ENCODE results near the gene BORCS6.
A peak's percentile ranks its signal among the peaks of the same experiment; 100 is the strongest.
"Not testable (repeated sequence)": the region's sequence is repeated elsewhere in the genome, so short reads cannot be mapped to it uniquely, and the experiment has no call there.

The BORCS6 gene

DNA sequence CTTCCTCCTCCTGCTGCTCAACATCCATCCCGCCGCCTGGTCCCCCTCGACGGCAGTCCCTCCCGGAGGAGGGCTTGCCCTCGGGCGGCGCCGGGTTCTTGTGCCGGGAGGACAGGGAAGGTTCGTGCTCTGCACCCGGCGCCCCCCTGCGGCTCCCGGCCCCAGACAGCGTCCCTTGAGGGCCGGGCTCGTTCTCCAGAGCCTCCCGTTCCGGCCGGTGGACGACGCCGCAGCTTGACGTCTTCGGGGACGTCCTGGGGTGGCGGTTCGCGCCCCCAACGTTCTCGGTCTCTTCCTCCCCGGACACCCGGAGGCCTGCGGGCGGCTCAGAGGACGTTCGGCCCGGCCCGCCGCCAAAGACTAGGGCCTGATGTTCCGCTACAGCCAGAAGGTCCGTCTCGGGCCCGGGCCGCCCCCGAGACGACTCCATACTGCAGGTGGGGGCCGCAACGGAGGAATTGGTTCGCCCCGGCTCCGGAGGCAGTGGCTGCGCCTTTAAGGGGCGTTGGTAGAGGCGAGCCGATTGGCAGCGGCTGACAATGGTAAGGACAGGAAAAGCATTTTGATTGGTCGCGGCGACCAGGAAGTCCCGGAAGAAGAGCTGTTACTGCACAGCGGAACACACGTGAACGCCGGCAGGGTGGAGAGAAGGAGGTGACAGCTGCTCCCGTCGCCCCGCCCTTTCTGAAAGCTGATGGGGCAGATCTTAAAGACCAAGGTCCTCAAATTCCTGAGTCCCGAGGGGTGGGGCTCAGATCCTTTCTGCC is at the start of gene BORCS6:
Gene BORCS6, minus strand, starts transcription at position 470 of the 767 bp plus-strand sequence. Its CDS starts 40 bp downstream, at position 430.
- peak; percentile 94 for DNase-seq

DNA sequence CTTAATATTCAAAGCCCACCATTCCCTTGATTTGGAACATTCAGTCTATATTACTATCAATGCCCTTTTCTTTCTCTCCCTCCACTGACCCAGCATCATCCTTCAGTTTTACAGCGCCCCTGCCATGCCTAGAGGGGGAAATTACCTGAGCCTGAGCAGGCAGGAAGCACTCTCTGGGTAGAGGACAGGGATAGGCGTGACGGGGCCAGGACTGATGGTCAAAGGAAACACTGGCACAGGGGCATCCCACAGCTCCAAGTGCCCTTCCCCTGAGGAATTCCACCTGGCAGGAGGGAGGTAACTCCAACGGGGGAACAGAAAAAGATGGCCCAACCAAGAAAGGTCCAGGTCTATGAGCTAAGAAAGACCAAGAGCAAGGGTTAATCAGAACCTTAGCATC is 47.9 kb upstream of the BORCS6 start:
- no peak for DNase-seq

DNA sequence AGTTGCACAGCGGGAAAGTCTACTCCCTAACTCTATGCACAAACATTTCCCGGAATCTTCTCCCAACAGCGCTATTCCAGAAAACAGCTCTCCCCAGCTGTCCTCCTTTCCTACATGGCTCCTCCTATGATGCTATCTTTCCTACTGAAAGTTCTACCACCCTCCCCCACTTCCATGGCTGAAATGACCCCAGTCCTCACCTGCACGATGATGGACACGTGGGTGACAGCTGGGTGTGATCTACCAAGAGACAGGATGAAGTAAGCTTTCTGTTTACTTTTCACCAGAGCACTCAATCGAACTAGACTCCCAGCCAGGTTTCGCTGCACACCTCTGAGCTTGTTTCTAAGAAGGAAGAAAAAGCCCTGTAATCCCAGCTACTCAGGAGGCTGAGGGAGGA is 47.2 kb upstream of the BORCS6 start:
- DNase-seq, result no peak

DNA sequence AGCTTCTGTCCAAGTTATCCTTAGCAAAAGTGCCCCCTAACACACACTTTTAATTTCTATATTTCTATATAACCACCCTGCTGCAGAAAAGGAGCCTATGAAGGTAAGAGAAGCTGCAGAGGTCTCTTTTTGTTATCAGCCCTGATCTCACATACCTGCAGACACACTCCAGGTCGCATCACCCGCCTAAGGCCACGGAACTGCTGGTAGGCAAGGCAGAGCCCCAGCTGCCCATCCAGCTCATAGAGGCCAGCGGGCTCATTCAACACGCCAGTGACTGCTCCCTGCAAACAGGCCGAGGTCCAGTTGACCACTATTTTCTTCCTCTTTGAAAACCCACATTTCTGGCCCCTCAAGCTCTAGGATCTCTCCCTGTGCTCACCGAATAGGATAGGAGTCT is 45.7 kb upstream of the BORCS6 start:
- DNase-seq, result no peak

DNA sequence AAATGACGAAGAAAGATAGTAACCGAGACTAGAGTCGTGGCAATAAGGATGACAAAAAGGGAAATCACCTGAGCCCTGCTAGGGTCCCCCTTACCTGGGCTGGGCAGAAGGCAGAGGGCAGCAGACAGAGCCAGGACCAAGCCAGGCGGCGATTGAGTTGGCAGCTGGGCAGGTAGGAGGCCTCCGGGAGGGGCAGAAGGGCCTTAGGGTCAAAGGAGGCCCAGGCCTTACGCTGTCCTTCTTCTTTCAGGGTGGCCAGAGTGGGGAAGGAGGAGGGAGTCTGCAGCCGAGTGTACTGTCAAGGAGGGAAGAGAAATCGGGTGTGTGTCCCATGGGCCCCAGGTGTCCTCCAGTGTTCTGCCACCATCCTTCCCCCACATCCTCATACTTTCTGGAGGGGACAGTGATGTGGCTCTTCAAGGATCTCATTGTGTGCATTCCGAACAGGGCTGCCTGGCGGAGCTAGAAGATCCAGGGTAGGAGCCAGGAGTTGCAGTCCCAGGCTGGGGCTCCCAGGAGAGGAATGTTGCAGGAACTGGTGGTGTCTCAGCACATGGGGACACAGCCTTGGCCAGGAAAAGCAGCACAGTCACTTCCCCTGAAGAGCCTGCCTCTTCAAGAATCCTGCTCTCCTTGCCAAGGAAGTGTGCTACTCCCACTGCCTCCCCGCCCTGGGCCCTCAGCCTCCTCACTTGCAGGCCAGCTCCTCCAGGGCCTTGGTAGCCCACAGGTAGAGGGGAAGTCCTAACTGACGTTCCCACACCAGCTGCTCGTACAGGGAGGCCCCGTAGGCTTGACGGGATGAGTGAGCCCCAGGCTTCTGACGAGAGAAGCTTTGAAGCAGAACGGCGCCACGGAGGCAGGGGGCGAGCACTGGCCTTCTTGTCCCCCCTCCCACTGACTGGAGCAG is 44.6 kb upstream of the BORCS6 start:
- no peak for DNase-seq

DNA sequence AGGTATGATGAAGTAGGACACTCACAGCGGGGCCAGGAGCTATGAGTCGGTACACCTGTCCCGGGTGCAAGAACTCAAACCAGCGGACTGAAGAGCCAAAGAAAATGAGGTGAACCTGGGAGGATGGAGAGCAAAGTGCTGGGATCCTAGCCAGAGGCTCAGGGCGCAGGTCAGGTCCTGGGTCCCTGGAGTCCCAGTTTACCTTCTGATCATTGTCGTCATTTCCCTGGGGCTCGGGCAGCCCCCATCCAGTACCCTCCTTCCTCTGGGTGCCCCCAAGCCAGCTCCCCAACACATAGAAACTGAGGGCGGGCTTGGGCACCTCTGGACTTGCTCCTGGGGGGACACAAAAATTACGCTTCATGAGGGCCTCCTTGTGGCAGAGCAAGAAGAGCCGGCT is 41.7 kb upstream of the BORCS6 start:
- no peak for DNase-seq

DNA sequence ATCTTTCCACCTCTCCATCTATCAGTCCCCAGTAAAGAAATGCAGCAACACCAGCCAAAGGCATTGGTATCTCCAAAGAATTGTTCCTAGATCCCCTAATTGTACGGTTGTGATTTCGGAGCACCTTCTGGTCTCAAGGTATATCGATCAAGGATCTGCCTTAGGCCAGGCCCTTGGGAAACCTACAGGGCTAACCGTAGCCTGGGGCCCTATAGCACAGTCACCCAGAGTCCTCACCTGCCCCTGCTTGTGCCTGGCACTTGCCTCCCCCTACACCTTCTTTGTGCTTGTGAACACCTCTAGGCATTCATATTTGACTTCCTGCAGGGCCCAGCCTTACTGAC is 37.2 kb upstream of the BORCS6 start:
- no peak for DNase-seq

DNA sequence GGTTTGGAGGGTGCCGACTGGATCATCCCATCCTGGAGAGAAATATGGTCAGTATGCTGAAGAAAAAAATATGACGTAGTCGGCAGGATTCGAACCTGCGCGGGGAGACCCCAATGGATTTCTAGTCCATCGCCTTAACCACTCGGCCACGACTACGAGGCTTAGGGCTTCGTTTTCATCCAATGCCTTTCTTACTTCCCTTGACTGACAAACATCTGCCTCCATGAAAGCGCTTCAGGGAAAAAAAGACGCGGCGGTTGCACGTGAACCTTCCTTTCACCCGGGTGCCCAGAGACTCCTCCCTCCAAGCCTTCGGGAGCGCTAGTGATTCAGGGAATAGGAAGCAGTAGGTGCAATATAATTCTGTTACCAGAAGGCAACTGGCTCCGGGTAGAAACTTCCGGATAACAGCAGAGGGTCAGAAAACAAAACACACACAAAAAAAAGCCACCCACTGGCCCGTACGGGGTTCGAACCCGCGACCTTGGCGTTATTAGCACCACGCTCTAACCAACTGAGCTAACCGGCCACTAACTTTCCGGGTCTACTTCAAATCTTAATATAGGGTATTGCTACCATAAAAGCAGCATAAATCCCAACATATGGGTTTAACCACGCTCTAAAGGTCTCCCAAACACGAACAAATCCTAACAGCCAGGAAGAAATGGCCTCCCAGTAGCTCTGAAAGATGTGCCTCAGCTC is 36.7 kb upstream of the BORCS6 start:
- no peak for DNase-seq

DNA sequence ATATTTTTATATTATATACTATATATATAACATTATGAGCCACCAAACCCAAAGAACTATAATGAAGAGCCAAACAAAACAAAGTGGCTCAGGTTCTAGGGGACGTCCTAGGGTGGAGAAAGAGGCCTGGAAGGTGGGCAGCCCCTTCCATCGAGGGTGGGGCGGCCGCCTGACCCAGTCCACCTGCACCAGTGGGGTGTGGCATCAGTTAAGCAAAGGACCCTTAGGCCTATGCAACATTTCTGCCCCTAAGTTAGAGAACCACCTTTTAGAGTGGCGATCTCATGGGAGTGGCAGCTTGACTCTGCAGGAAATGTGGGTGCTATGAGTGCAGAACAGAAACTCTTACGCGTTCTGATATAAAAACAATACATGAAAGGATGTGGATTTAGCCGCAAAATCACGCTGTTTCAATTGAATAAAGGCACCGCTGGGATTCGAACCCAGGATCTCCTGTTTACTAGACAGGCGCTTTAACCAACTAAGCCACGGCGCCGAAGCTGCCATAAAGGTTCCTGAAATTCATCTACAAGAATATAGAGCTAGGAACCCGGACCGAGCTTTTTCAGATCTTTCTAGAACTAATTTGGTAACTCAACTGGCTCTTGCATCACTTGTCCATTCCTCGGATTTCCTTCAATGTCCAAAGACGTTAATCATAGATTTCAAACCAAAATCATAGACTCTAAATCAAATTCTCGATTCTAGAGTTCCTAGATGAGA is 36.0 kb upstream of the BORCS6 start:
- peak; percentile 71 for DNase-seq

DNA sequence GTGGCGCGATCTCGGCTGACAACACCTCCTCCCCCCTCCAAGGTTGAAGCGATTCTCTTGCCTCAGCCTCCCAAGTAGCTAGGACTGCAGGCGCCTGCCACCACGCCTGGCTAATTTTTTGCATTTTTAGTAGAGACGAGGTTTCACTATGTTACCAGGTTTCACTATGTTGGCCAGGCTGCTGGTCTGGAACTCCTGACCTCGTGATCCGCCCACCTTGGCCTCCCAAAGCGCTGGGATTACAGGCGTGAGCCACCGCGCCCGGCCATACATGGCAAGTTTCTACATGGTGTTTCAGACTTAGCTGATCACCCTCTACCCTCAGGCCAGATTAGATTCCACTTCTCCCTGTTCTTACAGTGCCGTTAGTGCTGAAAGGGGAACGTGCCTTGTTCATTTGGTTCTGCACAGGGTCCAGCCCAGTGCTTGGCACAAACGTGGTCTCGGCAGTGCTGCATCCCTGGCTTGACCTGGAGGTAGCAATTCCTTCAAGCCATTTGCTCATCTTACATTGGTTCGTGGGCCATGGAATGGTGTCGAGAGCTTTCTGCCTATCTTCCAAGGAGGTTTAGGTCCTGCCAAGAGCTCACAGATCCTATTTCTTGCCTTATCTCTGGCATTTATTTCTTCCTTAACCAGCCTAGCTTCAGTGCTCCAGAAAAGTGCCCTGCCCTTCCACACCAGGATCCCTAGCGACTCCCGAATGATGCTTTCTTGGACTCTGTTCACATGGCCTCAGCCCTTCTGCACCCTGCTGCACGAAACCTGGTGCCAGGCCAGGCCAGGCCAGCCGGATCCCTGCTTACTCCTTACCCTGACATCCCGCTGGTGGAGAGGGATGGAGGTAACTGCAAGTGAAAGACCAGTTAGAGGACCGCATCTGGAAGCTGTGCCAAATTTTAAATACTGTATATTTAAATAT is 35.2 kb upstream of the BORCS6 start:
- DNase-seq, result no peak

DNA sequence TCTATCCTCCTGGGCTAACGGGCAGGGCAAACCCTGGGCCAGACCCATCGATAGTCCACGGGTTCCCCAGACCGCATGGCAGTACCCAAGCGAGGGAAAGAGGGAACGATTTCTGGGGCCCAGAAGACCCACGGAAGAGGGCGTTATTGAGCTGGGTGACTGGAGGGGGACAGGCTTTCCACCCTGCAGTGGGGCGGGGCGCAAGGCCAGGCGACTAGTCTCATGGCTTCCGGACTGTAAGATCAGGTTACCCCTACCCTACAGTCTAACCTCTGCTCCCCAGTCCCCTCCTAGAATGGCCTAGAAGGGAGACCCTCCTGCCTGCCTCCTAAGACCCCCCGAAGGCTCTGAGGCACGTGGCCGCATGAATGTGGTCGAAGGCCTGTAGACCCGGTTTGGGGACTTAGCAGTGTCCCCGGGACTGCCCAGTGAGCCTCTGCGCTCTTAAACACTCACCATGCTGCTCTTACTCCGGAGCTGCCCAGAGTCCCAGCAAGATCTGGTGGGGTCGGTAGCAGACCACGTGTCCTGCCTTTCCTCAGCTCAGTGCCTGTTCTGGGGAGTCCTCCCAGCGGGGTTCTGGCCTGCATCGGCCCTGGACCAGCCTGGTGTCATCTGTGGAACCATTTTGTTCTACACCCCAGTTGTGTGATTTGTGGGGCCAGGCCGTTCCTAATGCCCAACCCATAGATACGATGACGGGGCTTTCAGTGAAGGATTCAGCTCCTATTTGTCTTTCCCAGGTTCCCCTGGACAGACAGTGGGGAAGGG is 33.6 kb upstream of the BORCS6 start:
- DNase-seq, result peak; percentile 68

DNA sequence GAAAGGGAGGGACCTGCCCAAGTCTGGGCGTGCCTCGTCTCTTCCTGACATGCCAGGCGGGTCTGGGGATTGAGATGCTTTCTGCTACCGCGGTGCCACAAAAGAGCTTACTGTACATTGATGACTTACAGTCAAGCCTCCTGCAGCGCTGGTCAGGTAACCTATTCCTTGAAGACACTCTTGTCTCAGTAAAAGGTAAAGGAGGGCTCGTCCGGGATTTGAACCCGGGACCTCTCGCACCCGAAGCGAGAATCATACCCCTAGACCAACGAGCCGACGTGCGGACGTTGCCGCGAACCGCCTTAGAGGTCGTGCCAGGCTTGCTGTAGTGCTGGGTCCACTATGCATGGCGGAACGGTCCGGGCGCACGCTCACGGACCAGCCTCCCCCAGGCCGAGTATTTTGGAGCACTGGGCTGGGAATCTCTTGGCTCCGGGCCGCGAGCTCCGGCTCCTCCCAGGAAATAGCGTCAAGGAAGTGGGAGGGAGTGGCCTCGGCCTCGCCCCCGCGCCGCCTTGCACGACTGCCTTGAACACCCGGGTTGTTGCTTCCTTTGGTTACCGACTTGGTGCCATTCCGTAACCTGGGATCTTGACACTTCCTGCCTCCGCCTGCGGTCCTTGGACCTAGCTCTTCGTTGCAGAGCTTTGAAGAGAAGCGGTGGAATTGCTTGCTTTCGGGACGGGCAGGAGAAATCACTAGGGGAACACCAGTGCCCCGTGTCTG is 32.8 kb upstream of the BORCS6 start:
- peak; percentile 89 for DNase-seq

DNA sequence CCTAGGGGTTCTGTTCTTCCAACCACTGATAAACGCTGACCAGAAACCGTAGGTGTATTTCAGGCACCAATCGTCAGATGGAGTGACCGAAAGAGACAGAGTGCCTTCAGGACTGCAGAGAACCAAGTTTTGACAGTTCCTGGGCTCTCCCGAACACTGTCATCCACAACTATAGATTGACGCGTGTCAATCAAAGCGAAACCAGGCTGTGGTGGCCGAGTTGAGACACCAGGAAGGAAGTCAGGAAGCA is 32.3 kb upstream of the BORCS6 start:
- DNase-seq, result no peak

DNA sequence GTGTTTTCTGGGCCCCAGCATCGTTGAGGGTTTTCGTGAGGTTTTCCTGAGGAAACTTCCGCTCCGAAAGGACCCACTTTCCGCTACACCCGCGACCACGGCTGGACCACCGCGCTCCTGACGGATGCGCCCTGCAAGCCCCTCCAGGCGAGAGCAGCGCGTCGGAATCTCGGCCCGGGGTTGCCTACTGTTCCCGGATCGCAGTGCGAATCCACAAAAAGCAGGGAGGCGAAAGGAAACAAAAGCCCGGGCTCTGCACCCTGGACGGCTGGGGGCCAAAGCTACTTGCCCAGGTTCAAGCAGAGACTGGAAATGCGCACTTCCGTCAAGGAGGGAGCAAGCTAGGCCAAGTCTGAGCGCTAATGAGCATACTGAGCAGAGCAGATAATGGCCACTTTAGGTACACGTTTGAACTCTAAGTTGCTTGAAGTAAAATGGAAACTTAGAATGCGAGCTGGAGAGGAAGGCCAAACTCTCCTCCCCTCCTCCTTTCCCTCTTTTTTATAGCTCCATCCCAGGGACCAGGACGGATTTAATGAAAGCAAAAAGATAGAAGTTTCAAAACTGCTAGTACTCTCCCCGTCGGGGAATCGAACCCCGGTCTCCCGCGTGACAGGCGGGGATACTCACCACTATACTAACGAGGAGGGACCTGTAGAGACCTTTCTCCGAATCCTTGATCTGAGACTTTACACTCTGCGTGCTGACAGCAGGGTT is 31.8 kb upstream of the BORCS6 start:
- DNase-seq, result peak; percentile 90

DNA sequence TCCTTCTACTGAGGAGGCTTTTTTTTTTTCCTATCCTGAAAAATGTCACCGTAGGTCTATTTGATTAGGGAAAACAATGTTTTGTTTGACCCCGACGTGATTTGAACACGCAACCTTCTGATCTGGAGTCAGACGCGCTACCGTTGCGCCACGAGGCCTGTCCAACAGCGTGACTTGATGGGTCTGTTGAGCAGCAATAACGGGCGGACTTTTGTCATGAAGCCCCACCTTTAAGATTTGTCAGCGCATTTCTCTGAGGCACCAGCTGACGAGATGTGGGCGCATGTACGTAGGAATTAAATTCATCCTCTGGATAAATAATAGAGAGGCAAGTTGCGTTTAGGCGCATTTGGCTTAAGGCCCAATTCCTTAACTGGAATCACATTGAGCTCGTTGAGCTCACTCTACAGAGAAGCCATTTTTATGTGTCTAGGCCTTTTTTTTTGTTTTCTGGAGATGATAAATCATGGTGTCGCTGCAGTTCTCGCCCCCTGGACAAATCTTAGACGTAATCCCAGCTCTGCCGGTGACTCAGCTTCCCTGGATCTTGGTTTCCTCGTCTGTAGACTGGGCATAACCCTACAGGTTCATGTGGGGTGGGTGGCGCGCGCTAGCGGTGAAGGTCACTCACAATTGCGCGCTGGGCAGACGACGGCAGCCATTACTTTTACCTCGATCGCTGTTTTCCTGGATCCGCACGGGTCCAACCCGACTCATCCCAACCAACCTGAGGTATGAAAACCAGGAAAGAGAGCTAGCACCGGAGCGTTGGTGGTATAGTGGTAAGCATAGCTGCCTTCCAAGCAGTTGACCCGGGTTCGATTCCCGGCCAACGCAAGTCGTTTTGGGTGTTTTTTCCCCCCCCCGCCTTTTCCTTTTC is 31.0 kb upstream of the BORCS6 start:
- peak; percentile 82 for DNase-seq

DNA sequence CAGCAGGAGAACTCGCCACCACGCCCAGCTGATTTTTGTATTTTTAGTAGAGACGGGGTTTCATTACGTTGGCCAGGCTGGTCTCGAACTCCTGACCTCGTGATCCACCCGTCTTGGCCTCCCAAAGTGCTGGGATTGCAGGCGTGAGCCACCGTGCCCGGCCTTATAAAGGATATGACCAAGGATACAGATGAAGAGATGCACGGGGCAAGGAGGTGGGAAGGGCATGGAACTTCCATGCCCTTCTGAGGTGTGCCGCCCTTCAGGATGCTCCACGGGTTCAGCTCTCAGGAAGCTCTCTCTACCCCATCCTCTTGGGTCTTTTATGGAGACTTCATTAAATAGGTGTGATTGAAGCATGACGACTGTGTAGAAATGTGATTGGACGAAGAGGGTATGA is 24.0 kb upstream of the BORCS6 start:
- not testable (repeated sequence) for DNase-seq

DNA sequence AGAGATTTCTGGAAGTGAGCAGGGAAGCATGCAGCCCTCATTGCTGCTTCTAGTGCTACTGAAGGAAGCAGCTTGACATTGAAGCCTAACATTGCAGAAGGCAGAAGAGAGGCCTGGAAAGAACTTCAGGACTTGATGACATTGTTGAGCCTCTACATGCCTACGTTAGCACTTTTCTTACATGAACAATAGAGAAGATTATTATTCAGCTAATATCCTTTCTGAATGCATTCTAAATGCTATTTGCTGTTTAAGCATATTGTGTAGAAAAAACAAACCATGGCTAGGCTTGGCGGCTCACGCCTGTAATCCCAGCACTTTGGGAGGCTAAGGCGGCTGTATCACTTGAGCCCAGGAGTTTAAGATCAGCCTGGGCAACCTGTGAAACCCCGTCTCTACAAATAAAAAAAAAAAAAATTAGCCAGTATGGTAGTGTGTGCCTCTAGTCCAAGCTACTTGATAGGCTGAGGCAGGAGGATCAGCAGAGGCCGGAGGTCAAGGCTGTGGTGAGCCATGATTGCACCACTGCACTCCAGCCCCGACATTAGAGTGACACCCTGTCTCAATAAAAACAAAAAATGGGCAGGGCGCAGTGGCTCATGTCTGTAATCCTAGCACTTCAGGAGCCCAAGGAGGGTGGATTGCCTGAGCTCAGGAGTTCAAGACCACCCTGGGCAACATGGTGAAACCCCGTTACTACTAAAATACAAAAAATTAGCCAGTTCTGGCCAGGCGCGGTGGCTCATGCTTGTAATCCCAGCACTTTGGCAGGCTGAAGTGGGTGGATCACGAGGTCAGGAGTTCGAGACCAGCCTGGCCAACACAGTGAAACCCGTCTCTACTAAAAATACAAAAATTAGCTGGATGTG is 22.6 kb upstream of the BORCS6 start:
- DNase-seq, result no peak
